VCaP (cell line): Measurements from ENCODE around the gene CCNE1.

Experiments used
- H3K27ac ChIP-seq: fragments of 450-650 bp; 2 replicates; pipeline ENCODE4 v1.5.1; 2017
- CTCF ChIP-seq: fragments of 450-650 bp; conservative IDR thresholded peaks from 2 replicates; pipeline ENCODE4 v1.5.1; 2017; ENCODE audit warnings: mild to moderate bottlenecking, moderate library complexity

The CCNE1 gene

GRCh38 chr19:29811125-29812079, at the start of gene CCNE1:
Gene CCNE1 (plus strand): TSS chr19:29811991. CDS start chr19:29812556, 565 bp downstream.
- peak within 1 kb of the TSS; percentile 69 for H3K27ac ChIP-seq

GRCh38 chr19:29763196-29763595, 48.6 kb upstream of the CCNE1 start:
- no peak overlapping the region for H3K27ac ChIP-seq
- no peak for TF ChIP-seq CTCF

More at GRCh38 chr19:29811125-29812079, at the start of gene CCNE1:
- TF ChIP-seq CTCF, result no peak

- no peak overlapping the region for H3K27ac ChIP-seq
- no peak for TF ChIP-seq CTCF
Measured at GRCh38 chr19:29764361-29764760, 47.4 kb upstream of the CCNE1 start.

GRCh38 chr19:29766100-29766499, 45.7 kb upstream of the CCNE1 start:
- TF ChIP-seq CTCF, result no peak
- H3K27ac ChIP-seq, result no peak overlapping the region

GRCh38 chr19:29767039-29767735, 44.6 kb upstream of the CCNE1 start:
- TF ChIP-seq CTCF, result no peak
- no peak overlapping the region for H3K27ac ChIP-seq

GRCh38 chr19:29768166-29768565, 43.6 kb upstream of the CCNE1 start:
- no peak for TF ChIP-seq CTCF
- no peak overlapping the region for H3K27ac ChIP-seq

- no peak for TF ChIP-seq CTCF
Measured at GRCh38 chr19:29769997-29770396, 41.8 kb upstream of the CCNE1 start.

More at GRCh38 chr19:29769997-29770396, 41.8 kb upstream of the CCNE1 start:
- no peak overlapping the region for H3K27ac ChIP-seq
